Stimulated activated CD4-positive, alpha-beta T cell treated with anti-CD3 and anti-CD28 coated beads, TNF-alpha, amount 100 ng/mL, for 4 hours (primary cell): Measurements from ENCODE around the gene HESX1.

Experiments
- DNase-seq, 3 experiments: peaks; one replicate each; pipeline ENCODE4 v3.0.0-alpha.2; 2020; ENCODE audit warnings: low read depth in 3 of 3

Gene HESX1

DNA sequence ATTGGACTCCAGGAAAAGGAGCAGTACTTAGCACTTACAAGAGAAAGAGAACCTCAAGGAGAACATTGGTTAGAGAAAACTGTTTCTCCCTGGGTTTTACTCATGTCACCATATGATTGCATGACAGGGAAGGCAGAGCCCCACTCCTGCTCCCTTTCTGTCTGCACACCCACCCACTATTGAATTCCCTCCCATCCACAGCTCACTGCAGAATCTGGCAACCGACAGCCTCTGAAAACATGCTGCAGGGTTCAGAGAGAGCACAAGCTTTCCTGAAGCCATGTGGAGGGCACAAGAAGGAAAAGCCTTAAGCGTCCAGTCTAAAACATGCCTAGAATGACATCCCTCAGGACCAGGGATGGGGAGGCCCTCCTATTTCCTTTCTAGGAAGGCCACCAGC is 31.6 kb downstream of the HESX1 start:
- DNase-seq, result no peak

GRCh38 chr3:57166660-57167059 is 33.1 kb downstream of the HESX1 start:
- no peak for DNase-seq

DNA sequence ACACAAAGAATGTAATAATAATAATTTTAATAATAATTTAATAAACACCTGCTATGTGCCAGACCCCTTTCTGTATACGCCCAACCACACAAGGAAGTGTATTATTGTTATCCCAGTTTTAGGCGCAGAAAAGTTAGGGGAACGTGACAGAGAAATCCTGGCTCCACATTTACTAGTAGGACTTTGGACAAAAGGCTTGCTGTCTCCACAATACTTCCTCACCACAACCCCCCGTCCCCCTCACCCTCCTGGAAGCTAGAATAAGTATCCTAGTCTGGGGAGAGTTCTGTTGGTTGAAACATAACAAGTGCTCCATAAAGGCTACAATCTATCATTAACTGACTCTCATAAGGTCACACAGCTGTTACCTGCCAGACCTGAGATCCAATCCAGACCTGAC is 34.1 kb downstream of the HESX1 start:
- DNase-seq, result no peak

- DNase-seq, result peak; percentile 13 to 33 (median 28)
Measured at GRCh38 chr3:57164657-57165573, 34.9 kb downstream of the HESX1 start, which contains the start of gene IL17RD. Gene IL17RD (minus strand): TSS chr3:57165353. CDS start chr3:57165286, 67 bp downstream.

GRCh38 chr3:57164217-57164656 is 35.5 kb downstream of the HESX1 start:
- DNase-seq, result no peak

- DNase-seq, result no peak
Measured at GRCh38 chr3:57163751-57164150, 36.0 kb downstream of the HESX1 start.

GRCh38 chr3:57161915-57162314 is 37.9 kb downstream of the HESX1 start:
- no peak for DNase-seq

GRCh38 chr3:57160765-57161538 is 38.8 kb downstream of the HESX1 start:
- no peak for DNase-seq

DNA sequence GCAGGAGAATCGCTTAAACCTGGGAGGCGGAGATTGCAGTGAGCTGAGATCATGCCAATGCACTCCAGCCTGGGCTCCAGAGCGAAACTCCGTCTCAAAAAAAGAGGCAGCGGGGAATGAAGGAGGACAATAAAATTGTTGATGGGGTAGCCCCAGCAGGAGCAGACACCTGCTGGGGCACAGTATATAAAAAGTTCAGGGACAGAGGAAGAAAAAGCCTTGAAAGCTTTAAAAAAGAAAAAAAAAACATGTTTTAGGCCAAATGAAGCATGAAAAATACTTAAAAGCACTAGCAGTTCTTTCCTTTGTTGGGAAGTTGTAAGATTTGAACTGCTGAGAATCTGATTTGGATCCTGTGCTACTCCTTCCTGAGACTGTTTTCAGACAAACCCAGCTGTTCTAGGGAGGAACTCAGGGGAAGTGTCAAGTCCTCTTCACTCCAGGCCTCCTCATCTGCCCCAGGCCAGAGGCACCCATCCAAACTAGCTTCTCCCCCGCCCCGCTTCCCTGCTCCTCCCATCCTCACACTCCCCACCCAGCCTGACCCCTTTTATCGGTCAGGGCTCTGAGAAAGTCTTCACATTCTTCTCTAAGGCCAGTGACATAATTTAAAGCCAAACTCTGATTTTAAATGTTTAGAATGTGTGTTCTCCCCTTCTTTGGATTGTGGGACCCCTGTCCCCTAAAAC is 39.6 kb downstream of the HESX1 start:
- DNase-seq, result no peak

GRCh38 chr3:57158813-57159738 is 40.7 kb downstream of the HESX1 start:
- no peak for DNase-seq

- DNase-seq, result no peak
Measured at GRCh38 chr3:57158325-57158724, 41.5 kb downstream of the HESX1 start.

DNA sequence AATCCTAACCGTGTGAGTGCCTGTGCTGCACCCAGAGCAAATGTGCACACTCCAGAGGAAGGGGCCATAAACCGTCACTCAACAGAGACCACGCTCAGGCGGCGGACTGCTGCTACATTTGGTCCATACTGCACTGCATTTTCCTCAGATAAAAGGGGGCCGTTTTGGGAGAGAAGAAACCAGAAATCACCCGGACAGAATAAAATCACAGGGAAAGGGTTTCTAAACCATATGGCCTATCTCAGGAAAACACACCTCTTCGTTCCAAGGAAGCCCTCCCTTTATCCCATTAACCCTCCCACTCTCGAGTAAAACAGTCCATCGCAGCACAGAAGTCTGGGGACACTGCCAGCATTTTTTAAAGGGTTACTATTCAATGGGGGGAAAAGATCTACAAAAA is 42.2 kb downstream of the HESX1 start:
- DNase-seq, result no peak

DNA sequence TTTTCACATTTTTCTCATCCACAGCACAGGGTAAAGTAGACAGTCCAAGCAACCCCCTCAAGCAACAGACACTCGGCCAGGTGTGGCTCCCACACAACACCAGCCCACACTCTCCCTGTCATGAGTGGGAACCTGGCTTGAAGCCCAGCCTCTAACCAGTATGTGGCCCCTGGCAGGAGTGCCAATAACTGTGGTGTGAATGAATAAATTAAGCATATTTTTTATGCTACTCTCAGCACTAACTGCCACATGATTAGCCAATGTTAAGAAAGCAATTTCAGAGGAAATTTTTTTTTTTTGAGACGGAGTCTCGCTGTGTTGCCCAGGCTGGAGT is 44.5 kb downstream of the HESX1 start:
- no peak for DNase-seq

- no peak for DNase-seq
Measured at GRCh38 chr3:57154470-57155309, 45.1 kb downstream of the HESX1 start.

- no peak for DNase-seq
Measured at GRCh38 chr3:57152151-57153143, 47.3 kb downstream of the HESX1 start.

DNA sequence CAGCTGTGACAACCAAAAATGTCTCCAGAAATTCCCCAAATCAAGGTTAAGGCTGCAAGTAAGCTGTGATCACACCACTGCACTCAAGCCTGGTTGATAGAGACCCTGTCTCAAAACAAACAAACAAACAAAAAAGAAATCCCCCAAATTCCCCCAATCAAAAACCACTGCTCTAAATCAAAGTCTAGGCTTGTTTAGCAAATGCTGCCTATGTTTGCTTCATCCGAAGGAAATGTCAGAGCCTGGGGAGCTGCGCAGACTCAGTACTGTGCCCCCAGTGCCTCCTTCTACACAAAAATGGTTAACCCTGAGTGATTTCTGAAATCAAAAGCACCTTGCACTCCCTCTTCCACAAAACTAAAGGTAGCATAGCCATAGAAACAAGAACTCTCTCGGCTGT is 48.0 kb downstream of the HESX1 start:
- DNase-seq, result no peak

DNA sequence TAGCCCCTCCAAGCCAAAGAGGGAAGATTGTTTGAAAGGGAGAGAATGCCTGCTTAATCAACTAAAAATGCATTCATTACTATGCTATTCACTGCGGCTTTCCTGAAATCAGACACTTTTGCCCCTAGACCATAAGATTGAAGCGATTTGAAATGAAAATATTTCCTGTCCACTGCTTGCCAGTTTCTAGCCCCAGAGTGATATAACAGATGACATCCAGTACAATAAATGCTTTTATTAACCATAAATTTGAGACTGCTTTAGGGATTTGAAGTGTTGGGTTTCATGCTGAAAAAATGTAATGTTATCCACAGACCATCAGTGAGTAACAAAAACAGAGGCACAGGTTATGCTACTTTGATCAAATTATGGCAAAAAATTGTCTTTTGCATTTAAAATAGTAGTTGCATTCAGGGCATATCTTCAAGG is 48.7 kb downstream of the HESX1 start:
- no peak for DNase-seq

DNA sequence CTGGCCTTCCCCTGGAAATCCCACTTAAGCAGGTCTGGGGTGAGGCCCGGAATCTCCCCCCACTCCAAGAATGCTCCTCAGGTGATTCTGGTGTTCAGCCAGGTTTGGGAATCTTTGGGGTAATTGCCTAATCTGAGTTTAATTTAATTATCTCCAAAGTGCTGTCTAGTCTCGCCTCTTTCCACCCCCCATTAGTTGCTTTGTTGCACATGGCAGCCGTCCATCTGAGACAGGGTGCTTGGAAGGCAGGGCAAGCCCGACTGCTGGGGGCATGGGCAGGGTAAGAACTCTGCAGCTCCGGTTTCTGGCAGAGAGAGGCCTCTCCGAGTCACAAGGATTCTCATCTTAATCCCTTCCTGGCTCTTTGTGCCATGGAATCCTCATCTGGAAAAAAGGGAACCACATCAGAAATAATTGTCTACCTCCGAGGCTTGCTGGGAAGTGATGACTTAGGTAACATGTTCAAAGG is 49.6 kb downstream of the HESX1 start:
- no peak for DNase-seq
